HG03442 (cell line): Measurements from ENCODE around the gene RPRD2.
A peak's percentile ranks its signal among the peaks of the same experiment; 100 is the strongest.

ENCODE experiments used
- ATAC-seq: cut with Tn5 transposase; IDR thresholded peaks from one replicate; pipeline ENCODE4 v1.9.1; 2021; ENCODE audit warnings: mild to moderate bottlenecking, moderate library complexity; ENCODE audit not compliant: unreplicated experiment

The RPRD2 gene

GRCh38 chr1:150469291-150469690 lies 105.3 kb downstream of the RPRD2 start:
- no peak for ATAC-seq

GRCh38 chr1:150472601-150473200 lies 108.8 kb downstream of the RPRD2 start:
- no peak for ATAC-seq

DNA sequence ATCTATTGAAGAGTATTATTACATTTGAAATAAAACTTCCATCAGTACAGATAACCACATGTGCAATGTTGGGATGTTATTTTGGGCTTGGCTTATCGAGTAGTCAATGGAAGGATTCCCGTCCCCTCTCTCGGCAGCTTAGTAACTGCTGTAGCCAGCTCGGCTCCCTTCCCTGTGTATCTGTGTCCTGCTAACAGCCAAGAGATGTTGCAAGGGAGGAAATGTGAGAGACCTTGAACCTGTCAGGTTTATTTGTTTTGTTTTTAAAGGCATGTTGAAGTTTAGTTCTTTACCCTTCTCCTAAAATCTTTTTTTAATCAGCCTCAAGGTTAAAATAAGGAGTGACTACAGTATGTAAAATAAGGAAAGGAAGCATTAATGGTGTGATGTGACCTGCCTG lies 109.7 kb downstream of the RPRD2 start:
- no peak for ATAC-seq

DNA sequence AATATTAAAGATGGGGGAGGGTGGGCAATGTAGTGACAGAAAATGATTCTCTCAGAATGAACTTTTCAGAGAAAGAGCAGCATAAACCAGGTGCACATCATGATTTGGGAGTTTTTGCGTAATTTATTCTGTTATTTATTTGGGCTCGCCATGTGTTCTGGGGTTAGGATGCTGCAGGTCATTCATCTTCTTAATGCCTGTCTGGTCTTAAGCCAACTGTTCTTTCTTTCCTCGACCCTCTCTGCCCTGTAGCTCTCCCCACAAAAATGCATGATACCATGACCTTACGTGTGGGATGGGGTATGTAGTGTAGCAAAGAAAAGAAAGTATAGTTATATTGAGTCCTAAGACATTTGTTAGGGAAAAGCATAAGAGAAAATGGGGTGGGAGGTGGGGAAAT lies 110.9 kb downstream of the RPRD2 start:
- ATAC-seq: no peak

DNA sequence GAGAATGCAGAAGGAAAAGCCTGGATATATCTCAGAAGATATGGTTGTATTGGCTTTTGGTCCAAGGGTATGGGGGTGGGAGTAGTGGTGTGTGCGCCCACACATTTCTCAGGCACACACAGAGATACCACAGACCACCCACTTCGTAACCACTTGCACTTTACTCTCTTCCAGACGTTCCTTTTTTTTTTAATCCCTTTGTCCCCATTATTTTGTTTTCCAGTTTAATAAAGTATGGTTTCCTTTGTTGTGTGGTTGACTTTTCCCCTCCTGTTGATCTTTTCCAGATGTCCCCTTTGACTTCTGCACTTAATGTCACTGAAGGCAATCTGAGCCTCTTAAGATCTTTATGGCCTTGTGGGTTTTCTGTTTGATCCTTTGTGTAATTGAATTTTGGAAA lies 112.8 kb downstream of the RPRD2 start:
- no peak for ATAC-seq

DNA sequence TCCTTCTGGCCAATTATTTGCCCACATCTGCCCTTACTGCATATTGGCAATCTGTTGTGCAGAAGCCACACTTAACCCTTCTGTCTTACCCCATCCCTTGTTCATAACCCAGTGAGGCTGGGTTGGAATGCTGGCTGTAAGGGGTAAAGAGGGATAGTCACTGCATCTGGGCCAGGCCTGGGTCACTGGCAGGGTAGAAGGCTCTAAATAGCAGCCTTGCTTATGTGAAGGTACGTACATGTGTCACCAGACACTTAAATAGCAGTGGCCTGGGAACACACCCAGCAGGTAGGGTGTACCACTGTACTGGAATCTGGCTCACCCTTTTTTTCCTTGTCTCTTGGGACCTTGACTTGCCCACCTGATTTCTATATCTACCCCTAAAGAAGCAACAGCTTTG lies 113.4 kb downstream of the RPRD2 start:
- ATAC-seq: no peak

DNA sequence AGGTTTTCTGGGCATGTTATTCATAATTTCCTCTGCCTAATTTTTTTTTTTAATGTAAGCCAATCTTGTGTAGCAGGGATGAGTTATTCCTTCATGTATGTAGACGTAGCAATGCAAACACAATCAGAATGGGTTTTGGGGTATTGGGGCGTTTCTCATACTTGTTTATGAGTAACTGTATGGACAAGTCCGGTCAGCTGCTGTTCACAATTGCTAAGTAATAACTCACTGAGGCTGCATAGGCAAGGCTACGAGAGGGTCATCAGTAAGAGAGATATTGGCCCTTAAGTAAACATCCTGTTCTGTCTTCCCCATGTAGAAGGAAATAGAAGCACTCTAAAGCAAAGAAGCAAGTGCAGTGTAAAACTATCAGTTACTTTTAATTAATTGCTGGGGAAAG lies 113.8 kb downstream of the RPRD2 start:
- no peak for ATAC-seq

- ATAC-seq: no peak
These were observed 115.4 kb downstream of the RPRD2 start for GRCh38 chr1:150479370-150479769.

DNA sequence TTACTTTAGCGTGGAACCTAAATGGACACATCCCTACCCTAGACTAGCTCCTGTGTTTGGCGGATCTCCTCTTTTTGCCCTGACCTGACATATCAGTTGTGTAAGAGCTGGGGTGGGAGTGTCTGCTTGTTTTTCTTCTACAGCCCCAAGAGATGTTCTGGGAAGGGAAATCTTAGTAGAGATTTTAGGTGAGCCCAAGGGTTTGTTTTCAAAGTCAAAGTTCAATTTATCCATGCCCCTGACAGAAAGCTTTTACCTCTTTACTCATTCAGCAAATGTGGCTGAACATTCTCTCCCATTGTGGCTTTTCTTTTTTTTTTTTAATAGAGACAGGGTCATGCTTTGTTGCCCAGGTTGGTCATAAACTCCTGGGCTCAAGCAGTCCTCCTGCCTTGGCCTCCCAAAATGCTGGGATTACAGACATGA lies 116.0 kb downstream of the RPRD2 start:
- no peak for ATAC-seq

DNA sequence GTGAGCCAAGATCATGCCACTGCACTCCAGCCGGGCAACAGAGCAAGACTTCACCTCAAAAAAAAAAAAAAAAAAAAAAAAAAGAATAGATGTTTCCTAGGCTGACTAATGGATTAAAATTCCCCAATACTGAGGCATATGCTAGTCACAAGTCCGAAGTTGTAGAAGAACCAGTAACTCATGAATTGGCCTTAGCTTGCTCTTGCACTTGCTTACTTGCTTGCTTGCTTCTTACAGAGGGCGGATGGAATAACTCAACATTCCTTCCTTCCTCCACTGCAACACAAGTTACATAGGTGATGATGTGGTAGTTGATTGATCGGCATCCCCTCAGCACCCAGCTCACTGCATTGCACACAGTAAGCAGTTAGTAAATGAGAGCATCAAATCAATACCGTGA lies 120.5 kb downstream of the RPRD2 start:
- ATAC-seq: no peak

DNA sequence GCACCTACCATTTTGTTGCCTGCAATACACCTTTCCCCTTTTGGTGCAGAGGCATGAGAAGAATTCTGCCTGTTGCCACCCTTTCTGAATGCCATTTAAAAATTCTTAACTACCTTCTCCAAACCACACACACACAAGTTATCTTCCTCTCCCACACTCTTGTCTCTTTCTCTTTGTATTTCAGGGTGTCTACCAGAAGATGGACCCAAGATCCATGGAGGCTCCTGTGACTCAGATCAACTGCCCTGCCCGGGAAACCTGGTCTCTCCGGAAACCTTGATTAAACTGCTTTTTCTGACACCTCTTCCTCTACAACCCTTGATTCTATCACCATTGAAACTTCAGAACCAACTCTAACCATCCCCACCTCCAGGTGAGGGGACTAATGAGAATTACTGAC lies 120.9 kb downstream of the RPRD2 start:
- ATAC-seq: no peak

DNA sequence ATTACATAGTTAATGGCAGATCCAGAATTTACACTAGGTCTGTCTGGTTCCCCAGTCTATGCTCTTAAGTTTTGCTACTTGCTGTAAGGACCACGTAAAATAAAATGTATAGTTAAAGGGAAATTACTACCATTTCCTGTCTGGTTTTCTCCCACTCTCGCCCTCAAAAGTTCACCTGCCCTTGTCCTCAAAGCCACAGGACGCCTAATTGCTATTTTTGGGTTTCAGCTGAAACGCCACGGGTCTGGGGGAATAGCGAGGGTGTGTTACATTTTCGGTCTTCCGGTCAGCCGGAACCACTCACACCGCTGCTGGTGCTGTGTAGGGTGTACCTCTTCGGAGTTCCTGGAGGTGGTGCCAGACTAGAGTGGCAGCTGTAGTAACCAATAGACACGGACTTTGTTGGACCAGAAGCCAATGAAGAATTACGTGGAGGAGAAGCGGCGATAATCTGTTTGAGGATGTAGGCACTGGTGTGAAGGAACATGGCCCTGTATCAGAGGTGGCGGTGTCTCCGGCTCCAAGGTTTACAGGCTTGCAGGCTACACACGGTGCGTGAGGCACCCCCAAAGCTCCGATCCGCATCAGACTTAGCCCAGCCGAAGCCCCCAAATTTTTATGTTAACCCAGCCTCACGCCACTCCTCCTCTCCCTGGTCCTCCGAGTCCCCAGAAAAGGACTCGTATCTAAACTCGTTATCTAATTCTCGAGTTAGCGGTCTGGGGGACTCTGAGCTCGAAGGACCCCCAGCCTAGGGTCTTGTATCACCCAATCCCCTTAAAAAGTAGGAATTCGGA lies 123.2 kb downstream of the RPRD2 start, which contains the start of gene TARS2:
TARS2 (plus strand) TSS at position 454 of the 797 bp plus-strand sequence; CDS start at position 486, 32 bp downstream.
- ATAC-seq: peak; percentile 99

- no peak for ATAC-seq
These were observed 123.8 kb downstream of the RPRD2 start for GRCh38 chr1:150487763-150488115.

- ATAC-seq: no peak
These were observed 129.2 kb downstream of the RPRD2 start for GRCh38 chr1:150493175-150493574.

DNA sequence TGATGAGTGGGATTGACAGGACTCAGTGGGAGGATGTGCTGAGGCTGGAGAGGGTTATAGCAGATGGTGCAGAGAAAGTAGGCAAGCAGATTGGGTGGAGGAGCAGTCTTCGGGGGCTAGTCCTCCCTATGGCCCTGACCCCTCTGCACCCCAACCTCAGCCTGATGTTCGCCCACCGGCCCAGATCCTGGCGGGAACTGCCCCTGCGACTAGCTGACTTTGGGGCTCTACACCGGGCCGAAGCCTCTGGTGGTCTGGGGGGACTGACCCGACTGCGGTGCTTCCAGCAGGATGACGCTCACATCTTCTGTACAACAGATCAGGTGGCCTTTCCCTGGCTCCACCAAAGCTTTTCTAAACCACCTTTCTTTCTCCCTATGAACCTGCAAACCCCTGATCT lies 134.4 kb downstream of the RPRD2 start:
- no peak for ATAC-seq

- no peak for ATAC-seq
These were observed 141.5 kb downstream of the RPRD2 start for GRCh38 chr1:150505431-150505830.

DNA sequence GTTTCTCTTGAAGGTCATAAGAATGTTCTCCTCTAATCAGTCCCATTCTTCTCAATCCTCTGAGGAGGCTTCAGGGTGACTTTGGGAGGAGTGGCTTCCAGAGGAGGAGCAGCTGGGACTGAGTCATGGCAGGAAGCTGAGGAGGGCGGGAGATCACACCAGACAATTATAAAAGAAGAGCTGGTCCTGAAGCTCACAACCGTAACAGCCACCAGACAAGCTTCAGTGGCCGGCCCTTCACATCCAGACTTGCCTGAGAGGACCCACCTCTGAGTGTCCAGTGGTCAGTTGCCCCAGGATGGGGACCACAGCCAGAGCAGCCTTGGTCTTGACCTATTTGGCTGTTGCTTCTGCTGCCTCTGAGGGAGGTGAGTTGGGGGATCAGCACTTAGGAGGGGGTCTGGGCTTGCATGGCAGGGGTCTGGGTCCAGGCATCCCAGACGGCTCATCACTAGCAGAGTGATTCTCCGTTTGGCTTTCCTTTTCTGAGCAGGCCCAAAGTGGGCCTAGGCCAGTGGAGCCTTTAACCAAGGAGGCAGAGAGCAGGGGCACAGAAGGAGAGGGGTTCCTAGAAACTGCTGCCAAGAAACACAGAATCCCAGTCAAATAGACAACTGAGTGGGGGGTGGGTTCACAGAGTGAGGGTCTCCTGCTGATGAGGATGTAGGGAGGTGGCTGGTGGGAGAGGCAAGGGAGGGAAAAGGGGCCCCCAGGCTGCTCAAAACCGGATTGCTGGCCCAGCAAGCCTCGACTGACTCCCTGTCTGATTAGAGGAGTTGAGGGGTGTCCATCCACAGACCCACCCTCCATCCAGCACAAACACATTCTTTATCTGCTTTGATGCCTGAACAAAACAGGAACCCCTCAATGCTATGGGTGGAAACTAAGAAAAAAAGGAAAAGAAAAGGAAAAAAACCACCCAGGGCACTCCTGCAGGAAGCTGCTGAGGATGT lies 144.2 kb downstream of the RPRD2 start, which contains the start of gene ECM1:
ECM1 (plus strand) TSS at position 198 of the 953 bp plus-strand sequence; CDS start at position 299, 101 bp downstream.
- no peak for ATAC-seq

GRCh38 chr1:150508982-150509381 lies 145.0 kb downstream of the RPRD2 start:
- ATAC-seq: no peak

- no peak for ATAC-seq
These were observed 147.6 kb downstream of the RPRD2 start for GRCh38 chr1:150511551-150511950.

DNA sequence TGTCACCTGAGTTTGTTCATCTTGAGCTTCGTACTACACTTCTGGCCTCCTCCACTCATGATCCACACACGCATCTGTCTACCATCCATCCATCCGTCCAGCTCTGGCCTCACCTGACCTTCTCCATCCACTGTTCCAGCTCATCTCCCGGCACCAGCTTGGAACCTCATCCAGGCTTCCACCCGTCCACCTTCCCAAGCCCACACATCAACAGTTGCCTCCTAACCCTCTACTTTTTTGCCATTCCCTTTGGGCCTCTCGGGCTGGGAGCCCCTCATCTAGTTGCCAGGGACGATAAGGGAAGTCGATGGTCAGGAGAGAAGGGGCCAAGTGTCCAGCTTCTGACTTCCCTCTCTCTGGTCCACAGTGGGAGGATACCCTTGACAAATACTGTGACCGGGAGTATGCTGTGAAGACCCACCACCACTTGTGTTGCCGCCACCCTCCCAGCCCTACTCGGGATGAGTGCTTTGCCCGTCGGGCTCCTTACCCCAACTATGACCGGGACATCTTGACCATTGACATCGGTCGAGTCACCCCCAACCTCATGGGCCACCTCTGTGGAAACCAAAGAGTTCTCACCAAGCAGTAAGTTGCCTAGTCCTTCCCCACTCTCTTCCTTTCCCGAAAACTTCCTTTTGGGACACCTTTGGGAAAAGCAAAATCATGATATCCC lies 148.2 kb downstream of the RPRD2 start:
- no peak for ATAC-seq

DNA sequence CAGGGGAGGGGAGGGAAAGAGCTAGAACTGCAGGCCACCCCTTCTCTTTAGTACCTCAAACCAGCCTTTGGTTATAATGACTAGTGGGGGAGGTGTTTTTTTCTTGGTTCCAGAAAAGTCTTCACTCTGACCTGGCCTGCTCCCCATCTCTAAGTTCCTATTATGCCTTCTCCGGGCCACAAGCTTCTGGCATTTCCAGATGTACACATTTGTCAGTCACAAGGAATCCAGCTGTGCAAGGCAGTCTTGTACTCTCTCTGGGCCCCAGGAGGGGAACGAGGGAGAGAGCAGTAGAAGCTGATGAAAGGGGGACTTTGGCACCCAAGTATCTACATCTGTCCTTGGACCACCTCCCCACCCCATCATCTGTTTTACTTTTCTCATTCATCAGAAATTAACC lies 148.9 kb downstream of the RPRD2 start:
- ATAC-seq: no peak
